HEK293T (cell line): ENCODE measurements around the gene PSEN1.
"Not testable (repeated sequence)": the region's sequence is repeated elsewhere in the genome, so short reads cannot be mapped to it uniquely, and the experiment has no call there.

Experiments
- CTCF ChIA-PET: fragments of 350-600 bp; formaldehyde crosslinking; extraction: SDS; loops from one replicate; lab custom pipeline; 2021; ENCODE audit warnings: antibody characterized with exemption, inconsistent platforms; lab: Yijun Ruan, JAX
- POLR2A ChIA-PET: fragments of 350-600 bp; formaldehyde crosslinking; extraction: SDS; loops from one replicate; lab custom pipeline; 2020; ENCODE audit warnings: antibody characterized with exemption, inconsistent platforms; lab: Yijun Ruan, JAX
- DNase-seq: peaks from one replicate; pipeline ENCODE4 v3.0.0; 2012; ENCODE audit warnings: mixed read lengths; ENCODE audit errors: extremely low spot score
- ARNT ChIP-seq: fragments of 450-650 bp; IDR thresholded peaks from 2 replicates; pipeline ENCODE4 v1.6.1; 2017; ENCODE audit warnings: mild to moderate bottlenecking
- BHLHE40 ChIP-seq: fragments of 450-650 bp; IDR thresholded peaks from 2 replicates; pipeline ENCODE4 v1.6.1; 2016; ENCODE audit warnings: mild to moderate bottlenecking, moderate library complexity, borderline replicate concordance
- CTBP1 ChIP-seq: fragments of 450-650 bp; IDR thresholded peaks from 2 replicates; pipeline ENCODE4 v1.6.1; 2016; ENCODE audit warnings: borderline replicate concordance
- ELF4 ChIP-seq: fragments of 450-650 bp; IDR thresholded peaks from 2 replicates; pipeline ENCODE4 v1.6.1; 2017; ENCODE audit warnings: antibody characterized with exemption
- FOXA1 ChIP-seq: fragments of 450-650 bp; IDR thresholded peaks from 2 replicates; pipeline ENCODE4 v1.6.1; 2016; ENCODE audit warnings: mild to moderate bottlenecking
- FOXK2 ChIP-seq: fragments of 450-650 bp; IDR thresholded peaks from 2 replicates; pipeline ENCODE4 v1.6.1; 2016; ENCODE audit warnings: mild to moderate bottlenecking
- FOXM1 ChIP-seq: fragments of 450-650 bp; IDR thresholded peaks from 2 replicates; pipeline ENCODE4 v1.6.1; 2017; ENCODE audit warnings: mild to moderate bottlenecking, borderline replicate concordance
- HDGF ChIP-seq: fragments of 450-650 bp; IDR thresholded peaks from 2 replicates; pipeline ENCODE4 v1.6.1; 2017; ENCODE audit warnings: antibody characterized with exemption, borderline replicate concordance
- L3MBTL2 ChIP-seq: fragments of 450-650 bp; conservative IDR thresholded peaks from 2 replicates; pipeline ENCODE4 v1.6.1; 2016; ENCODE audit warnings: mild to moderate bottlenecking
- LEF1 ChIP-seq: fragments of 450-650 bp; IDR thresholded peaks from 2 replicates; pipeline ENCODE4 v1.6.1; 2017; ENCODE audit warnings: mild to moderate bottlenecking, borderline replicate concordance
- NFRKB ChIP-seq: fragments of 450-650 bp; IDR thresholded peaks from 2 replicates; pipeline ENCODE4 v1.6.1; 2016; ENCODE audit warnings: mild to moderate bottlenecking, moderate library complexity
- SP1 ChIP-seq: fragments of 450-650 bp; IDR thresholded peaks from 2 replicates; pipeline ENCODE4 v1.6.1; 2017
- SUZ12 ChIP-seq: fragments of 450-650 bp; IDR thresholded peaks from 2 replicates; pipeline ENCODE4 v1.6.1; 2016; ENCODE audit warnings: mild to moderate bottlenecking
- TARDBP ChIP-seq: fragments of 450-650 bp; IDR thresholded peaks from 2 replicates; pipeline ENCODE4 v1.6.1; 2016
- ZNF384 ChIP-seq: fragments of 450-650 bp; IDR thresholded peaks from 2 replicates; pipeline ENCODE4 v1.6.1; 2016
- TF ChIP-seq, protein P1 (sequence below): fragments of 450-650 bp; IDR thresholded peaks from 2 replicates; pipeline ENCODE4 v1.6.1; 2016

PSEN1 gene

DNA sequence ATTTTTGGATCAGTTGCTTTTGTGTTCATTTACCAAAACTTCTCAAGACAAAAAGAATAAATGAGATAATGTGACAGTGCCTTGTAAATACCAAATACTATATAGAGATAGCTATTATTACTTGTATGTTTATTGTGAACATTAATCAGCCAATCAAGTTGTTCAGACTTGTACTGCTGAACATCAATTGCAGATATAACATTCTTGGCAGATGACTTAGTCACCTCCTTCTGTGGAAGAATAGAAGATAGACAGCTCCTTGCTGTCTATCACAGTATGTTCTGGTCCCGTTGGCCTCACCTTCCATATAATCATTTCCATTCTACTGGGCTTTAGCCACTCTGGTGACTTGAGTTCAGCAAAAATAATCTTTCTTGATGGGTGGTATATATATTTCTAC, 30.1 kb downstream of the PSEN1 start:
- ChIA-PET POLR2A (no interaction called here), CTCF (no interaction called here)
- TF ChIP-seq FOXA1 (no peak), NFRKB (no peak), BHLHE40 (no peak), FOXK2 (no peak), SUZ12 (no peak), SP1 (no peak), HDGF (no peak), TARDBP (no peak), CTBP1 (no peak), ARNT (no peak), ZNF384 (no peak), L3MBTL2 (no peak), FOXM1 (no peak)
- TF ChIP-seq, protein P1, sequence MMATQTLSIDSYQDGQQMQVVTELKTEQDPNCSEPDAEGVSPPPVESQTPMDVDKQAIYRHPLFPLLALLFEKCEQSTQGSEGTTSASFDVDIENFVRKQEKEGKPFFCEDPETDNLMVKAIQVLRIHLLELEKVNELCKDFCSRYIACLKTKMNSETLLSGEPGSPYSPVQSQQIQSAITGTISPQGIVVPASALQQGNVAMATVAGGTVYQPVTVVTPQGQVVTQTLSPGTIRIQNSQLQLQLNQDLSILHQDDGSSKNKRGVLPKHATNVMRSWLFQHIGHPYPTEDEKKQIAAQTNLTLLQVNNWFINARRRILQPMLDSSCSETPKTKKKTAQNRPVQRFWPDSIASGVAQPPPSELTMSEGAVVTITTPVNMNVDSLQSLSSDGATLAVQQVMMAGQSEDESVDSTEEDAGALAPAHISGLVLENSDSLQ: no peak
- DNase-seq: no peak

DNA sequence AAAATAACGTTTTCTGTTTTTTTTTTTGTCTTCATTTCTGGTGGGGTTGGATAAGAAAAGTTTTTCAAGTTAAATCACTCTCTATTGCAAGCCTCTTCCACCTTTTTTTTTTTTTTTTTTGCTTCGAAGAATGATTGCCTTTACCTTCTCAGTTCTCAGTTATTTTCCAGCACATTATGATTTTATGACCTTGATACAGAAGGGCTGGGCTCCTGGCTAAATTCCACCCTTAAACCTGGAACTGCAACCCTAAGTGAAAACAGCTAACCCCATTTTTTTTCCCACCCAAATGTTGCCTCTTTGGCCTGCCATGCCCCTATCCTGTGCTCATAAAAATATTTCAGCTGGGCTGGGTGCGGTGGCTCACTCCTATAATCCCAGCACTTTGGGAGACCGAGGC, 31.4 kb downstream of the PSEN1 start:
- ChIA-PET POLR2A (no interaction called here), CTCF (interaction anchor here (0.6 kb wide), 1 partner anchor 200 kb away, joined by 3 read pairs; no protein-coding TSS in a partner anchor)
- no peak for TF ChIP-seq L3MBTL2
- no peak for DNase-seq

DNA sequence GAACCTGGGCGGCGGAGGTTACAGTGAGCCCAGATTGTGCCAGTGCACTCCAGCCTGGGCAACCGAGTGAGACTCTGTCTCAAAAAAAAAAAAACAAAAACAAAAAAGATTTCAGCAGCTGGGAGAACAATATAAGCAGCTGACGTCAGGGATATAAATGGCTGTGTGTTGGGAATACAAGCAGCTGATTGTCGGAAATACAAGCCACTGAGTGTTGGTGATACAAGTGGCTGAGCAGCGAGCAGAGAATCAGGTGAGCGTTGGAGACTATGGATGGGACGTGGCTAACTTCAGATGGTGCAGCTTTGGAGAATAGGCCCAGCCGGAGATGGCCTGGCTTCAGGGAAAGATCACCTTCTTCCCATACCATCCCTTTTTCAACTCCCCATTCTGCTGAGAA, 32.0 kb downstream of the PSEN1 start:
- TF ChIP-seq LEF1 (no peak), ZNF384 (no peak), SP1 (no peak), SUZ12 (no peak), CTBP1 (no peak), FOXM1 (no peak), ARNT (no peak), FOXK2 (no peak), FOXA1 (no peak), NFRKB (no peak), BHLHE40 (no peak), HDGF (no peak), L3MBTL2 (no peak), ELF4 (no peak), TARDBP (no peak)
- TF ChIP-seq, protein P1: no peak
- POLR2A ChIA-PET: no interaction called here
- CTCF ChIA-PET: no interaction called here
- DNase-seq: no peak

DNA sequence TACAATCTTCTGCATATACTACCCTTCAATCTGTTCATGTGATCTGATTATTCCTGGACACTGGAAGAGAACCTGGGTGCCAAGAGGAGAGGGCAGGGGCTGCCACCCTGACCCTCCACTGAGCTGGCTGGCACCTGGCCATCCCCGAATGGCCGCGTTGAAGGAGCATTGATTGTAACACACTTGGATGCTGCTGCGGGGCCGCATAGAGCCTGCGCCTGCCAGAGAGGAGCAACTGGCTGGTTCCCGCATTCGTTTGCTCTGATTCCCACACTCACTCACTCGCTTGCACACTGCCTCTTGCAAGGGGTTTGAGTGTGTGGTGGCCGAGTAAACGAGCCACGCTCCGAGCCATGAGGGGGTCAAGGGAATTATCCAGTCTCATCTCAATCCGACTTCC, 32.4 kb downstream of the PSEN1 start:
- no peak for DNase-seq
- no peak for TF ChIP-seq CTBP1
- TF ChIP-seq HDGF: no peak
- TF ChIP-seq L3MBTL2: no peak
- no peak for TF ChIP-seq ARNT
- no peak for TF ChIP-seq FOXA1
- no peak for TF ChIP-seq FOXK2
- no peak for TF ChIP-seq LEF1
- TF ChIP-seq, protein P1: no peak
- TF ChIP-seq FOXM1: no peak
- no peak for TF ChIP-seq SP1
- no peak for TF ChIP-seq NFRKB
- TF ChIP-seq TARDBP: no peak
- no peak for TF ChIP-seq ELF4
- TF ChIP-seq BHLHE40: no peak
- no peak for TF ChIP-seq ZNF384
- no peak for TF ChIP-seq SUZ12
- POLR2A ChIA-PET: no interaction called here
- CTCF ChIA-PET: no interaction called here

DNA sequence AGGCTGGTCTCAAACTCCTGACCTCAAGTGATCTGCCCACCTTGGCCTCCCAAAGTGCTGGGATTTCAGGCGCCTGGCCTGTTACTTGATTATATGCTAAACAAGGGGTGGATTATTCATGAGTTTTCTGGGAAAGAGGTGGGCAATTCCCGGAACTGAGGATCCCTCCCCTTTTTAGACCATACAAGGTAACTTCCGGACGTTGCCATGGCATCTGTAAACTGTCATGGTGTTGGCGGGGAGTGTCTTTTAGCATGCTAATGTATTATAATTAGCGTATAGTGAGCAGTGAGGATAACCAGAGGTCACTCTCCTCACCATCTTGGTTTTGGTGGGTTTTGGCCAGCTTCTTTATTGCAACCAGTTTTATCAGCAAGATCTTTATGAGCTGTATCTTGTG, 33.5 kb downstream of the PSEN1 start:
- CTCF ChIA-PET, POLR2A ChIA-PET, DNase-seq: not testable (repeated sequence)

DNA sequence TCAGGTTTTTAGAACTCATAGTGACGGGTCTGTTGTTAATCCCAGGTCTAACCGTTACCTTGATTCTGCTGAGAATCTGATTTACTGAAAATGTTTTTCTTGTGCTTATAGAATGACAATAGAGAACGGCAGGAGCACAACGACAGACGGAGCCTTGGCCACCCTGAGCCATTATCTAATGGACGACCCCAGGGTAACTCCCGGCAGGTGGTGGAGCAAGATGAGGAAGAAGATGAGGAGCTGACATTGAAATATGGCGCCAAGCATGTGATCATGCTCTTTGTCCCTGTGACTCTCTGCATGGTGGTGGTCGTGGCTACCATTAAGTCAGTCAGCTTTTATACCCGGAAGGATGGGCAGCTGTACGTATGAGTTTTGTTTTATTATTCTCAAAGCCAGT, 34.4 kb downstream of the PSEN1 start:
- TF ChIP-seq LEF1 (no peak), L3MBTL2 (no peak), SUZ12 (no peak), FOXK2 (no peak), ELF4 (no peak), FOXA1 (no peak), HDGF (no peak), TARDBP (no peak), ARNT (no peak), SP1 (no peak), CTBP1 (no peak), ZNF384 (no peak), NFRKB (no peak)
- TF ChIP-seq, protein P1: no peak
- no peak for DNase-seq
- ChIA-PET CTCF (no interaction called here), POLR2A (no interaction called here)
